Smooth muscle cell (in vitro differentiated cells): ENCODE data around the gene MICAL2. TPM values are rescaled to one million over a fixed set of nuclear protein-coding genes. Genes with fewer than 3 reads are reported as not detected.

ENCODE experiments used
- DNase-seq: peaks from one replicate; lab custom pipeline; 2025; ENCODE audit not compliant: unreplicated experiment; lab: John Stamatoyannopoulos, UW
- H2AFZ ChIP-seq: fragments of 200-600 bp; sonication (generic); 2 replicates; pipeline ENCODE4 v1.6.0; 2016; ENCODE audit warnings: antibody characterized with exemption, low read depth, mild to moderate bottlenecking
- H3F3A ChIP-seq: fragments of 200-600 bp; sonication (generic); 2 replicates; pipeline ENCODE4 v1.6.0; 2017; ENCODE audit warnings: antibody characterized with exemption, low read depth
- H3K27ac ChIP-seq: fragments of 200-600 bp; sonication (generic); 2 replicates; pipeline ENCODE4 v1.5.1; 2016; ENCODE audit warnings: low read depth, mild to moderate bottlenecking
- H3K27me3 ChIP-seq: fragments of 200-600 bp; sonication (generic); 2 replicates; pipeline ENCODE4 v1.6.1; 2016; ENCODE audit warnings: low read depth, mild to moderate bottlenecking
- H3K36me3 ChIP-seq: fragments of 200-600 bp; sonication (generic); 2 replicates; pipeline ENCODE4 v1.5.1; 2016; ENCODE audit warnings: low read depth
- H3K4me1 ChIP-seq: fragments of 200-600 bp; sonication (generic); 2 replicates; pipeline ENCODE4 v1.5.1; 2016; ENCODE audit warnings: low read depth
- H3K4me2 ChIP-seq: fragments of 200-600 bp; sonication (generic); 2 replicates; pipeline ENCODE4 v1.6.0; 2016; ENCODE audit warnings: mild to moderate bottlenecking
- H3K4me3 ChIP-seq: fragments of 200-600 bp; sonication (generic); 2 replicates; pipeline ENCODE4 v1.5.1; 2016; ENCODE audit warnings: mild to moderate bottlenecking
- H3K79me2 ChIP-seq: fragments of 200-600 bp; sonication (generic); 2 replicates; pipeline ENCODE4 v1.6.0; 2016; ENCODE audit warnings: low read depth, mild to moderate bottlenecking
- H3K9ac ChIP-seq: fragments of 200-600 bp; sonication (generic); 2 replicates; pipeline ENCODE4 v1.6.0; 2016; ENCODE audit warnings: low read depth
- H3K9me3 ChIP-seq: fragments of 200-600 bp; sonication (generic); replicated peaks from 2 replicates; pipeline ENCODE4 v1.5.1; 2016; ENCODE audit warnings: low read depth
- H4K20me1 ChIP-seq: fragments of 200-600 bp; sonication (generic); 2 replicates; pipeline ENCODE4 v1.6.0; 2016; ENCODE audit warnings: low read depth
- CTCF ChIP-seq: fragments of 200-600 bp; sonication (generic); IDR thresholded peaks from 2 replicates; pipeline ENCODE4 v1.5.1; 2017; ENCODE audit warnings: borderline replicate concordance, mild to moderate bottlenecking, antibody characterized with exemption; ENCODE audit not compliant: insufficient read depth, poor library complexity, severe bottlenecking
- WGBS: methylation state at CpG from one replicate; pipeline ENCODE4 v1.1.7; 2016; ENCODE audit warnings: low lambda C conversion rate; 5-methylcytosine and 5-hydroxymethylcytosine counted together
- polyA plus RNA-seq: library from polyadenylated mRNA; unstranded; fragments of >200 nt; fragmentation: Nextera tagmentation; extraction: Ambion mirVana; gene quantifications from 2 replicates; pipeline ENCODE4 v1.2.1, GENCODE V29; 2016
- total RNA-seq: library from RNA; depleted of rRNA; stranded (reverse); fragments of >200 nt; gene quantifications from 2 replicates; pipeline ENCODE4 v1.2.3, GENCODE V29; 2014

MICAL2 gene
- total and polyA plus RNA-seq, 2 experiments from 2014 or later = 161 to 287 TPM

- Histone ChIP-seq H3K9ac (peak overlapping the region; percentile 36), H3K4me3 (no peak overlapping the region), H3K79me2 (peaks cover 99% of the 10 kb centered on the region), H3K27ac (peak overlapping the region; percentile 94), H4K20me1 (peaks cover 54% of the 10 kb centered on the region), H2AFZ (no peak overlapping the region), H3K36me3 (no peaks in the 10 kb centered on the region), H3K4me2 (peak overlapping the region; percentile 64), H3K4me1 (peaks cover 29% of the 10 kb centered on the region), H3K27me3 (no peaks in the 10 kb centered on the region), H3K9me3 (no peaks in the 10 kb centered on the region), H3F3A (peaks cover 39% of the 10 kb centered on the region)
- WGBS = 53% methylated on average over 4 of the region's 4 CpGs
- DNase-seq = no peak
- TF ChIP-seq CTCF = no peak
These were observed 6.8 kb downstream of the MICAL2 start for GRCh38 chr11:12117200-12117599.

GRCh38 chr11:12117611-12118010 is 7.2 kb downstream of the MICAL2 start:
- Histone ChIP-seq H3K4me1 (peaks cover 28% of the 10 kb centered on the region), H3K4me2 (peak overlapping the region; percentile 64)
- 73% methylated on average over 2 of the region's 2 CpGs for WGBS

GRCh38 chr11:12118949-12119348 is 8.6 kb downstream of the MICAL2 start:
- peaks cover 30% of the 10 kb centered on the region for H3K4me1 ChIP-seq
- H3K9me3 ChIP-seq = no peaks in the 10 kb centered on the region
- no peaks in the 10 kb centered on the region for H3K36me3 ChIP-seq
- 27% methylated on average over 4 of the region's 4 CpGs for WGBS
- H3K27me3 ChIP-seq = no peaks in the 10 kb centered on the region
- H3K27ac ChIP-seq = peak overlapping the region; percentile 94
- peaks cover 99% of the 10 kb centered on the region for H3K79me2 ChIP-seq
- no peak for DNase-seq
- H3K9ac ChIP-seq = peak overlapping the region; percentile 36
- peak overlapping the region; percentile 64 for H3K4me2 ChIP-seq
- peaks cover 39% of the 10 kb centered on the region for H4K20me1 ChIP-seq
- H2AFZ ChIP-seq = no peak overlapping the region
- no peak overlapping the region for H3K4me3 ChIP-seq
- no peak for TF ChIP-seq CTCF
- H3F3A ChIP-seq = peaks cover 50% of the 10 kb centered on the region

More at GRCh38 chr11:12117611-12118010, 7.2 kb downstream of the MICAL2 start:
- Histone ChIP-seq H3K79me2 (peaks cover 99% of the 10 kb centered on the region), H3K9me3 (no peaks in the 10 kb centered on the region), H4K20me1 (peaks cover 52% of the 10 kb centered on the region), H2AFZ (no peak overlapping the region), H3K27me3 (no peaks in the 10 kb centered on the region), H3K27ac (peak overlapping the region; percentile 94), H3K4me3 (no peak overlapping the region), H3K9ac (peak overlapping the region; percentile 36), H3F3A (peaks cover 41% of the 10 kb centered on the region), H3K36me3 (no peaks in the 10 kb centered on the region)
- no peak for DNase-seq
- no peak for TF ChIP-seq CTCF

- H3K27ac ChIP-seq = peak overlapping the region; percentile 94
- H4K20me1 ChIP-seq = peaks cover 33% of the 10 kb centered on the region
- H2AFZ ChIP-seq = no peak overlapping the region
- 94% methylated on average over 5 of the region's 5 CpGs for WGBS
- peak overlapping the region; percentile 64 for H3K4me2 ChIP-seq
- no peak overlapping the region for H3K4me3 ChIP-seq
- peaks cover 52% of the 10 kb centered on the region for H3F3A ChIP-seq
- H3K79me2 ChIP-seq = peaks cover 99% of the 10 kb centered on the region
- no peak for DNase-seq
- TF ChIP-seq CTCF = no peak
- peak overlapping the region; percentile 36 for H3K9ac ChIP-seq
- H3K4me1 ChIP-seq = peaks cover 36% of the 10 kb centered on the region
- H3K9me3 ChIP-seq = no peaks in the 10 kb centered on the region
- no peaks in the 10 kb centered on the region for H3K36me3 ChIP-seq
- H3K27me3 ChIP-seq = no peaks in the 10 kb centered on the region
These were observed 9.1 kb downstream of the MICAL2 start for GRCh38 chr11:12119502-12119901.
